Neutrophil (primary cell): ENCODE measurements around the gene EFCAB5.
"Not testable (repeated sequence)": the region's sequence is repeated elsewhere in the genome, so short reads cannot be mapped to it uniquely, and the experiment has no call there.

Experiments used
- H3K27ac ChIP-seq: fragments of 200-600 bp; sonication (generic); 2 replicates; pipeline ENCODE4 v1.5.1; 2016; ENCODE audit warnings: mild to moderate bottlenecking, moderate library complexity
- H3K27me3 ChIP-seq: fragments of 200-600 bp; sonication (generic); 2 replicates; pipeline ENCODE4 v1.6.0; 2016; ENCODE audit warnings: mild to moderate bottlenecking
- H3K36me3 ChIP-seq: fragments of 200-600 bp; sonication (generic); 2 replicates; pipeline ENCODE4 v1.5.1; 2017
- H3K4me1 ChIP-seq, 2 experiments: fragments of 200-600 bp in 1 of 2; sonication (generic) in 1 of 2; 1 replicate in 1 of 2; 2 replicates in 1 of 2; pipeline versions ENCODE4 v1.5.1 to v1.6.1; 2013 to 2016; ENCODE audit warnings: low read depth in 1 of 2, low read length in 1 of 2, mild to moderate bottlenecking in 1 of 2, moderate library complexity in 1 of 2; ENCODE audit not compliant: control insufficient read depth in 1 of 2, insufficient read depth in 1 of 2
- H3K4me3 ChIP-seq, 2 experiments: fragments of 200-600 bp in 1 of 2; sonication (generic) in 1 of 2; 1 replicate in 1 of 2; 2 replicates in 1 of 2; pipeline ENCODE4 v1.5.1; 2013 to 2016; ENCODE audit warnings: low read depth in 1 of 2, low read length in 1 of 2, mild to moderate bottlenecking in 1 of 2, moderate library complexity in 1 of 2
- H3K9me3 ChIP-seq: fragments of 200-600 bp; sonication (generic); 2 replicates; pipeline ENCODE4 v1.5.1; 2016
- CTCF ChIP-seq: fragments of 200-600 bp; sonication (generic); IDR thresholded peaks from 2 replicates; pipeline ENCODE4 v1.5.1; 2016; ENCODE audit warnings: antibody characterized with exemption

The EFCAB5 gene

GRCh38 chr17:30021708-30022317 is 80.4 kb downstream of the EFCAB5 start:
- Histone ChIP-seq H3K4me3 (no peak overlapping the region), H3K27me3 (no peaks in the 10 kb centered on the region), H3K9me3 (no peaks in the 10 kb centered on the region), H3K36me3 (no peaks in the 10 kb centered on the region), H3K27ac (no peak overlapping the region), H3K4me1 (no peaks in the 10 kb centered on the region)
- TF ChIP-seq CTCF: peak; percentile 65

GRCh38 chr17:30025325-30025724 is 83.9 kb downstream of the EFCAB5 start:
- H3K4me1 ChIP-seq, H3K27ac ChIP-seq, H3K4me3 ChIP-seq, H3K36me3 ChIP-seq, H3K9me3 ChIP-seq, H3K27me3 ChIP-seq: not testable (repeated sequence)

- no peaks in the 10 kb centered on the region for H3K36me3 ChIP-seq
- no peak overlapping the region for H3K4me3 ChIP-seq
- TF ChIP-seq CTCF: no peak
- H3K9me3 ChIP-seq: no peaks in the 10 kb centered on the region
- no peaks in the 10 kb centered on the region for H3K27me3 ChIP-seq
- H3K27ac ChIP-seq: no peak overlapping the region
- H3K4me1 ChIP-seq: no peaks in the 10 kb centered on the region
These were observed 86.2 kb downstream of the EFCAB5 start for GRCh38 chr17:30027676-30028075.

- Histone ChIP-seq H3K36me3 (no peaks in the 10 kb centered on the region), H3K9me3 (no peaks in the 10 kb centered on the region), H3K4me3 (no peak overlapping the region), H3K4me1 (no peaks in the 10 kb centered on the region), H3K27me3 (no peaks in the 10 kb centered on the region), H3K27ac (no peak overlapping the region)
- no peak for TF ChIP-seq CTCF
These were observed 89.9 kb downstream of the EFCAB5 start for GRCh38 chr17:30031214-30031869.

- H3K27ac ChIP-seq: no peak overlapping the region
- H3K9me3 ChIP-seq: no peaks in the 10 kb centered on the region
- no peaks in the 10 kb centered on the region for H3K27me3 ChIP-seq
- TF ChIP-seq CTCF: no peak
- H3K4me1 ChIP-seq: peaks cover 3 to 7% of the 10 kb centered on the region in 2 experiments
- H3K36me3 ChIP-seq: no peaks in the 10 kb centered on the region
- H3K4me3 ChIP-seq: no peak overlapping the region
These were observed 93.9 kb downstream of the EFCAB5 start for GRCh38 chr17:30035369-30035768.

GRCh38 chr17:30040719-30041518 is 99.5 kb downstream of the EFCAB5 start:
- H3K27me3 ChIP-seq, H3K36me3 ChIP-seq, H3K9me3 ChIP-seq: not testable (repeated sequence)
- Histone ChIP-seq H3K27ac (peak overlapping the region; percentile 80), H3K4me1 (peaks cover 12 to 22% of the 10 kb centered on the region in 2 experiments), H3K4me3 (peak overlapping the region; percentile 5 to 7)
